B cell (primary cell): ENCODE results near the gene SLC26A8. TPM values are rescaled to one million over a fixed set of nuclear protein-coding genes. Genes with fewer than 3 reads are reported as not detected.

Source experiments
- ATAC-seq: fragments of 200-7000 bp; cut with Tn5 transposase; one replicate; pipeline ENCODE4 v1.10.0; 2021; ENCODE audit warnings: low read depth, mild to moderate bottlenecking, moderate number of reproducible peaks, moderate library complexity
- CTCF ChIA-PET: fragments of 350-600 bp; sonication (Branson Sonifier 250); formaldehyde crosslinking; loops from one replicate; lab custom pipeline; 2021; ENCODE audit warnings: antibody characterized with exemption, inconsistent platforms; lab: Charles Lee
- POLR2A ChIA-PET: fragments of 350-600 bp; sonication (Branson Sonifier 250); formaldehyde crosslinking; loops from one replicate; lab custom pipeline; 2021; ENCODE audit warnings: antibody characterized with exemption; lab: Charles Lee
- DNase-seq: peaks from one replicate; pipeline ENCODE4 v3.0.0; 2013
- H2AFZ ChIP-seq: 2 replicates; pipeline ENCODE4 v1.6.1; 2012; ENCODE audit warnings: mild to moderate bottlenecking, low read depth, low read length; ENCODE audit not compliant: insufficient read depth, poor library complexity, severe bottlenecking
- H3K27ac ChIP-seq, 2 donors: 1 replicate in 1 of 2; 2 replicates in 1 of 2; pipeline ENCODE4 v1.5.1; 2012 to 2013; ENCODE audit warnings: low read length in 2 of 2, mild to moderate bottlenecking in 2 of 2, moderate library complexity in 1 of 2
- H3K27me3 ChIP-seq, 4 experiments: fragments of 200-600 bp in 1 of 4; sonication (generic) in 1 of 4; replicated peaks in 1 of 4; 1 replicate in 2 of 4; 2 replicates in 2 of 4; pipeline versions ENCODE4 v1.6.1 to v1.7.0; 2013 to 2016; ENCODE audit warnings: low read length in 3 of 4, mild to moderate bottlenecking in 2 of 4, mixed read lengths in 1 of 4, moderate library complexity in 1 of 4; ENCODE audit not compliant: insufficient read depth in 4 of 4, control insufficient read depth in 3 of 4; ENCODE audit errors: control extremely low read depth in 1 of 4
- H3K36me3 ChIP-seq, 2 experiments: replicated peaks in 1 of 2; 1 replicate in 1 of 2; 2 replicates in 1 of 2; pipeline versions ENCODE4 v1.6.1 to v1.7.1; 2013; ENCODE audit warnings: low read length in 1 of 2; ENCODE audit not compliant: insufficient read depth in 2 of 2, control insufficient read depth in 1 of 2; ENCODE audit errors: control extremely low read depth in 1 of 2, extremely low read depth in 1 of 2
- H3K4me1 ChIP-seq, 2 donors: fragments of 200-600 bp in 1 of 2; sonication (generic) in 1 of 2; 1 replicate in 1 of 2; 2 replicates in 1 of 2; pipeline versions ENCODE4 v1.5.1 to v1.6.1; 2013 to 2017; ENCODE audit warnings: low read length in 2 of 2; ENCODE audit not compliant: control insufficient read depth in 2 of 2, insufficient read depth in 2 of 2
- H3K4me2 ChIP-seq: replicated peaks from 2 replicates; pipeline ENCODE3; 2012; ENCODE audit warnings: mild to moderate bottlenecking, low read depth, low read length; ENCODE audit not compliant: poor library complexity, severe bottlenecking
- H3K4me3 ChIP-seq, 5 experiments: fragments of 200-600 bp in 1 of 5; sonication (generic) in 1 of 5; 1 replicate in 3 of 5; 2 replicates in 2 of 5; pipeline versions ENCODE4 v1.5.1 to v1.7.0; 2011 to 2016; ENCODE audit warnings: low read length in 4 of 5, mild to moderate bottlenecking in 4 of 5, low read depth in 2 of 5, control low read depth in 1 of 5, moderate library complexity in 1 of 5; ENCODE audit not compliant: insufficient read depth in 1 of 5; ENCODE audit errors: control extremely low read depth in 1 of 5, extremely low read depth in 1 of 5
- H3K79me2 ChIP-seq: fragments of 200-600 bp; sonication (generic); one replicate; pipeline ENCODE4 v1.6.0; 2016; ENCODE audit warnings: low read length; ENCODE audit not compliant: control insufficient read depth, insufficient read depth
- H3K9ac ChIP-seq: fragments of 200-600 bp; sonication (generic); 2 replicates; pipeline ENCODE4 v1.6.1; 2017; ENCODE audit warnings: mild to moderate bottlenecking, low read length, moderate library complexity
- H3K9me3 ChIP-seq, 3 donors: one replicate each; pipeline versions ENCODE4 v1.6.1 to v1.7.1; 2013; ENCODE audit warnings: low read length in 2 of 3; ENCODE audit not compliant: control insufficient read depth in 2 of 3, insufficient read depth in 1 of 3; ENCODE audit errors: control extremely low read depth in 1 of 3
- H4K20me1 ChIP-seq: 2 replicates; pipeline ENCODE4 v1.6.0; 2012; ENCODE audit warnings: mild to moderate bottlenecking, low read length; ENCODE audit not compliant: insufficient read depth, control insufficient read depth, poor library complexity, severe bottlenecking
- H3K27ac Mint-ChIP-seq: one replicate; pipeline ENCODE4 v1.8.0; 2021; ENCODE audit warnings: mixed read lengths
- H3K27me3 Mint-ChIP-seq: one replicate; pipeline ENCODE4 v1.8.0; 2021; ENCODE audit warnings: mixed read lengths
- H3K4me1 Mint-ChIP-seq: one replicate; pipeline ENCODE4 v1.8.0; 2021; ENCODE audit warnings: mixed read lengths
- H3K4me3 Mint-ChIP-seq: one replicate; pipeline ENCODE4 v1.8.0; 2021; ENCODE audit warnings: mixed read lengths
- H3K9me3 Mint-ChIP-seq: one replicate; pipeline ENCODE4 v1.8.0; 2022; ENCODE audit warnings: mixed read lengths; ENCODE audit not compliant: insufficient read depth
- CTCF ChIP-seq: fragments of 200-600 bp; IDR thresholded peaks from one replicate; pipeline ENCODE4 v1.8.0; 2022; ENCODE audit warnings: antibody characterized with exemption, mild to moderate bottlenecking
- EZH2 ChIP-seq: IDR thresholded peaks from 2 replicates; pipeline ENCODE4 v1.6.1; 2012; ENCODE audit warnings: borderline replicate concordance, low read depth, mild to moderate bottlenecking, moderate library complexity, low read length; ENCODE audit not compliant: insufficient read depth, poor library complexity, severe bottlenecking
- WGBS: methylation state at CpG from one replicate; pipeline ENCODE4 v1.1.5; 2013; ENCODE audit warnings: missing lambda C conversion rate; ENCODE audit not compliant: insufficient coverage; 5-methylcytosine and 5-hydroxymethylcytosine counted together
- intact Hi-C: fragments of 100-400 bp; cut with micrococcal nuclease; formaldehyde crosslinking; loops from one replicate; pipeline ENCODE4 v1.10.0; 2022
- polyA plus RNA-seq: library from polyadenylated mRNA; depleted of rRNA; stranded (reverse); fragments of >200 nt; gene quantifications from 2 replicates; pipeline ENCODE4 v1.2.3, GENCODE V29; 2012
- total RNA-seq, 2 donors: library from RNA; stranded (reverse); fragments of 120-200 nt in 1 of 2; gene quantifications; 1 replicate in 1 of 2; 2 replicates in 1 of 2; pipeline versions ENCODE4 v1.2.3 to v1.2.4, GENCODE V29; 2013 to 2022

SLC26A8 gene
- total and polyA plus RNA-seq, 2 donors (not counting 1 experiment from before 2014, with no cell fraction given) = 0.01 TPM; not detected in 1

- POLR2A ChIA-PET = interaction anchor here (0.8 kb wide), 1 partner anchor 212 kb away, joined by 3 read pairs; no protein-coding TSS in a partner anchor
Observed at GRCh38 chr6:35920793-35921732, 103.4 kb downstream of the SLC26A8 start, which contains the start of gene SRPK1. SRPK1 (minus strand) TSS chr6:35921098; CDS start chr6:35921056, 42 bp downstream.

More at GRCh38 chr6:35920793-35921732, 103.4 kb downstream of the SLC26A8 start, which contains the start of gene SRPK1:
- H4K20me1 ChIP-seq = no peaks in the 10 kb centered on the region
- Mint-ChIP-seq H3K27ac (peak within 1 kb of the TSS; percentile 88), H3K4me3 (peak within 1 kb of the TSS; percentile 96), H3K9me3 (no peaks in the 10 kb centered on the region), H3K4me1 (peaks cover 29% of the 10 kb centered on the region), H3K27me3 (no peaks in the 10 kb centered on the region)
- H3K4me3 ChIP-seq = peak within 1 kb of the TSS; percentile 68 to 95 (median 82)
- peak within 1 kb of the TSS; percentile 89 for H2AFZ ChIP-seq
- CTCF ChIA-PET = no interaction called here
- peak within 1 kb of the TSS; percentile 76 for H3K9ac ChIP-seq
- H3K4me1 ChIP-seq = peaks cover 19 to 25% of the 10 kb centered on the region in 2 donors
- DNase-seq (peak; percentile 91), ATAC-seq (peak; percentile 87)
- TF ChIP-seq CTCF (no peak), EZH2 (no peak)
- H3K4me2 ChIP-seq = peak within 1 kb of the TSS; percentile 93
- no peaks in the 10 kb centered on the region for H3K9me3 ChIP-seq
- intact Hi-C loops = loop anchor here (1.0 kb wide), 1 partner anchor 106 kb away; the partner anchor contains the start of gene MAPK14
- peaks cover 37% of the 10 kb centered on the region for H3K79me2 ChIP-seq
- no peaks in the 10 kb centered on the region for H3K27me3 ChIP-seq
- WGBS = under 1% methylated on average over 60 of the region's 69 CpGs
- peaks cover 2 to 3% of the 10 kb centered on the region in 2 experiments for H3K36me3 ChIP-seq
- H3K27ac ChIP-seq = peak within 1 kb of the TSS; percentile 26 to 62
